OCI-LY1 (cell line): ENCODE measurements around the gene BBS9.

Source experiments
- EZH2 ChIP-seq: fragments of 200-600 bp; sonication (generic), shearing (Covaris generic); IDR thresholded peaks from 2 replicates; pipeline ENCODE4 v1.8.0; 2017; ENCODE audit warnings: borderline replicate concordance, mixed run types, mild to moderate bottlenecking, antibody characterized with exemption, low read length, moderate library complexity, mixed read lengths
- TF ChIP-seq, protein P1 (sequence below): fragments of 200-600 bp; sonication (generic), shearing (Covaris generic); IDR thresholded peaks from 2 replicates; pipeline ENCODE4 v1.5.1; 2017; ENCODE audit warnings: mild to moderate bottlenecking, antibody characterized with exemption, low read length, moderate library complexity, mixed read lengths

DNA sequence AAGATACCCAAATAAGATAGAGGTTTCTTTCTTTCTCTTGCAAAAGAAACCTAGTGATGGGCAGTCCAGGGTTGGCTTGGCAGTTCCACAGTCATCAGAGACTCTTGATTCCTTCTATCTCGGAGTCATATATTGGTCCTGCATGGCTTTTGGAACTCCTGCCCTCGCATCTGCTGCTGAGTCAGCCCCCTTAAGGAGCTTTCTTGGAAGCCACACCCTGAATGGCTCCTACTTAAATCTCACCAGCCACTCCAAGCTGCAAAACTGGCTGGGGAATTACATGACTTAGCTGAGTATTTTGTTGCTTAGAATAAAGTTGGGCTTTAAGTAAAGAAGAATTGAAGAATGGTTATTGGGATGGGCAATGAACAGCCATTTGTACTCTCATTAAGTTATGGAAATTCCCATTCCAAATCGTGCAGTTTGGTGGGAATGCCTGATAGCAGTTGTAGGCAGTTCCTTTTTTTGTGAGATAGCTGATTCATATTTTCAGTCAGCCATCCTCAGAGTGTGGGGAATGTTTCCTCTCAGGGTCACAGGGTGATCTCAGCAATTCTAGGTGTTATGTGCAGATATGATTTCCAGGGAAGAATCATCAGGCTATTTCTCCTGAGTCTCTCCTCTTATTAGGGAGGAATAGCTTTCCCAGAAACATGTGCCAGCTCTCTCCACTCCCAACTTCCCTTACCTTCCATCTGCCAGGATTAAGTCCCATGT is 209.9 kb downstream of the BBS9 start:
- TF ChIP-seq, protein P1, sequence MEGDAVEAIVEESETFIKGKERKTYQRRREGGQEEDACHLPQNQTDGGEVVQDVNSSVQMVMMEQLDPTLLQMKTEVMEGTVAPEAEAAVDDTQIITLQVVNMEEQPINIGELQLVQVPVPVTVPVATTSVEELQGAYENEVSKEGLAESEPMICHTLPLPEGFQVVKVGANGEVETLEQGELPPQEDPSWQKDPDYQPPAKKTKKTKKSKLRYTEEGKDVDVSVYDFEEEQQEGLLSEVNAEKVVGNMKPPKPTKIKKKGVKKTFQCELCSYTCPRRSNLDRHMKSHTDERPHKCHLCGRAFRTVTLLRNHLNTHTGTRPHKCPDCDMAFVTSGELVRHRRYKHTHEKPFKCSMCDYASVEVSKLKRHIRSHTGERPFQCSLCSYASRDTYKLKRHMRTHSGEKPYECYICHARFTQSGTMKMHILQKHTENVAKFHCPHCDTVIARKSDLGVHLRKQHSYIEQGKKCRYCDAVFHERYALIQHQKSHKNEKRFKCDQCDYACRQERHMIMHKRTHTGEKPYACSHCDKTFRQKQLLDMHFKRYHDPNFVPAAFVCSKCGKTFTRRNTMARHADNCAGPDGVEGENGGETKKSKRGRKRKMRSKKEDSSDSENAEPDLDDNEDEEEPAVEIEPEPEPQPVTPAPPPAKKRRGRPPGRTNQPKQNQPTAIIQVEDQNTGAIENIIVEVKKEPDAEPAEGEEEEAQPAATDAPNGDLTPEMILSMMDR = no peak
- TF ChIP-seq EZH2 = no peak
